ENCODE results near the gene RTN1. TPM values are rescaled to one million over a fixed set of nuclear protein-coding genes. Genes with fewer than 3 reads are reported as not detected.

The RTN1 gene
- total and polyA plus RNA-seq, 2 of the 8 experiments (the other 6 are each of a cell fraction or from before 2014, with no cell fraction given) = 2.8 to 4.9 TPM

DNA sequence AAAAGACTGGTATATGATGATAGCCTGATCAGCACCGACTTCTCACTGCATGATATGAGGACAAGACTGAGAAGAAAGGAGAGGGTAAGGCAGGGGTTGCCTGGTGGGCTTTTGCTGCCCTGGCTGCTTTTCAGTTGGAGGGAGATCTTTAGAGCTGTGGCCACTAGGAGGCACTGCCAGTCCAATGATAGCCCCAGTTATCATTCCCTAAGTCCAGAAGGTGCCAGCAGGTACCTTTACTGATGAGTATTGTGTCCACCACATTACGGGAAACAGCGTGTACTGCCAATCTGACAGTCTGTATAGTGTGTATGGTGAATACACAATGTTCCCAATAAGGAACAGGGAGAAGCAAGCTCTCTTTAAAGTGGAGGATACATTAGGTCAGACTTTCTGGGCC, 238.2 kb downstream of the RTN1 start:
- peaks cover 6% of the 10 kb centered on the region; the same call in 1 of the 2 replicates for H3K23me2 ChIP-seq (ENCODE audit: low read depth, low read length)
- peak in 1 of 2 experiments; percentile 54 for DNase-seq (ENCODE audit: low read depth in 1 of 2, low spot score in 2 of 2)
- CTCF ChIA-PET (ENCODE audit: partially characterized antibody) = interaction anchor here (0.7 to 5.2 kb wide), 57 partner anchors 9 to 1656 kb away, joined by 3 to 112 read pairs (median 5); partner anchors contain the start of genes CCDC175, LRRC9 and RTN1
- 58% methylated on average over 3 of the region's 3 CpGs; no CpG with 5 or more reads in 1 of the 2 experiments for WGBS, 2 experiments (ENCODE audit: extremely low coverage in 1 of 2, insufficient coverage in 1 of 2, insufficient read length in 1 of 2, insufficient replicate concordance in 2 of 2, low coverage in 1 of 2, low lambda C conversion rate in 2 of 2, missing lambda C conversion rate in 1 of 2)
- no peak overlapping the region for H2BK120ac ChIP-seq (replicated peaks; ENCODE audit: low read depth, low read length)
- H4K8ac ChIP-seq (ENCODE audit: extremely low read depth, insufficient read depth, low read length) = no peak overlapping the region
- no peaks in the 10 kb centered on the region for H4K20me1 ChIP-seq (replicated peaks in 1 of 2; ENCODE audit: control insufficient read depth in 1 of 2, insufficient read depth in 2 of 2, low read length in 2 of 2)
- no peak overlapping the region for H3K27ac ChIP-seq (ENCODE audit: low read depth, low read length)
- no peaks in the 10 kb centered on the region for H3K79me2 ChIP-seq (ENCODE audit: control insufficient read depth in 1 of 2, insufficient read depth in 2 of 2, low read length in 2 of 2)
- no peak overlapping the region for H3K23ac ChIP-seq (ENCODE audit: insufficient read length)
- H3K4me1 ChIP-seq (replicated peaks in 1 of 4; ENCODE audit: control insufficient read depth in 3 of 4, insufficient read depth in 4 of 4, low read length in 3 of 4) = peaks cover 0 to 2% (median 0%) of the 10 kb centered on the region in 4 experiments; a peak in 3 of 7 replicates
- no peaks in the 10 kb centered on the region for H3K79me1 ChIP-seq (ENCODE audit: low read depth, low read length)
- no peak overlapping the region for H2AK5ac ChIP-seq (ENCODE audit: low read depth, low read length)
- no peak overlapping the region for H3K18ac ChIP-seq (ENCODE audit: extremely low read depth, low read length)
- no peak overlapping the region for H3K4me3 ChIP-seq (ENCODE audit: extremely low read depth in 1 of 4, insufficient read depth in 2 of 4, low read depth in 3 of 4, low read length in 4 of 4)
- H3K4me2 ChIP-seq (ENCODE audit: insufficient read depth in 1 of 2, low read depth in 2 of 2, low read length in 2 of 2) = no peak overlapping the region
- no peak overlapping the region for H3K56ac ChIP-seq (replicated peaks; ENCODE audit: insufficient read length, low read depth, low read length)
- no peak overlapping the region for H2BK15ac ChIP-seq (ENCODE audit: low read length)
- no peak overlapping the region for H3K4ac ChIP-seq (replicated peaks; ENCODE audit: insufficient read length, low read depth, low read length)
- no peak overlapping the region for H2BK20ac ChIP-seq (ENCODE audit: low read length)
- no peak overlapping the region for H2BK5ac ChIP-seq (ENCODE audit: low read depth, low read length)
- H2AFZ ChIP-seq (ENCODE audit: low read length) = no peak overlapping the region
- no peak overlapping the region for H2BK12ac ChIP-seq (ENCODE audit: low read depth, low read length)
- TF ChIP-seq JUND (IDR thresholded peaks at IDR 0.05; ENCODE audit: low read length) (no peak), RAD21 (IDR thresholded peaks at IDR 0.05 in 1 of 2, conservative IDR thresholded peaks at IDR 0.05 in 1 of 2; ENCODE audit: low read depth in 2 of 2, low read length in 2 of 2) (peak; percentile 87 to 89), ATF3 (IDR thresholded peaks at IDR 0.05; ENCODE audit: insufficient read depth, low read depth, low read length) (no peak), CTCF (IDR thresholded peaks at IDR 0.05; ENCODE audit: control extremely low read depth in 1 of 3, insufficient read depth in 1 of 3, low read depth in 1 of 3, low read length in 3 of 3) (peak; percentile 66 to 88 (median 87))
- no peak overlapping the region for H3K9ac ChIP-seq (replicated peaks in 1 of 4; ENCODE audit: extremely low read depth in 1 of 4, low read depth in 3 of 4, low read length in 3 of 4)
- H3K14ac ChIP-seq (ENCODE audit: insufficient read length) = no peak overlapping the region
- POLR2A ChIA-PET (ENCODE audit: partially characterized antibody) = interaction anchor here (1.2 kb wide), 1 partner anchor 10 kb away, joined by 3 read pairs; no protein-coding TSS in a partner anchor
- H3K9me3 ChIP-seq (ENCODE audit: insufficient read depth in 2 of 2, low read depth in 1 of 2, low read length in 1 of 2) = no peaks in the 10 kb centered on the region
- peak; percentile 88 for FAIRE-seq
- H4K5ac ChIP-seq (ENCODE audit: insufficient read length, low read depth, low read length) = no peak overlapping the region
- peaks cover 2 to 11% (median 9%) of the 10 kb centered on the region in 4 experiments for H3K27me3 ChIP-seq (replicated peaks in 1 of 4; ENCODE audit: control insufficient read depth in 3 of 4, extremely low read depth in 1 of 4, insufficient read depth in 3 of 4, low read length in 3 of 4)
- H3K36me3 ChIP-seq (ENCODE audit: control insufficient read depth in 2 of 4, insufficient read depth in 4 of 4, low read length in 3 of 4) = no peaks in the 10 kb centered on the region
- H4K91ac ChIP-seq (replicated peaks; ENCODE audit: insufficient read length, low read length) = no peak overlapping the region

All from H1 (cell line).